Panc1 (cell line): Measurements from ENCODE around the gene PRKG1. TPM values are rescaled to one million over a fixed set of nuclear protein-coding genes. Genes with fewer than 3 reads are reported as not detected.

ENCODE experiments used
- ATAC-seq: fragments of 200-7000 bp; cut with Tn5 transposase; 2 replicates; pipeline ENCODE4 v1.9.1; 2020; ENCODE audit warnings: mild to moderate bottlenecking, moderate library complexity
- BruUV-seq: library from RNA; stranded (reverse); fragments of 400-500 nt; replicated peaks from 2 replicates; lab custom pipeline; 2021; lab: Mats Ljungman, UMichigan
- CTCF ChIA-PET: fragments of 300-600 bp; sonication (Branson Sonifier 250); formaldehyde crosslinking; loops from one replicate; lab custom pipeline; 2022; ENCODE audit warnings: antibody characterized with exemption; lab: Charles Lee
- POLR2A ChIA-PET: fragments of 300-600 bp; sonication (Branson Sonifier 250); formaldehyde crosslinking; loops from one replicate; lab custom pipeline; 2022; ENCODE audit warnings: antibody characterized with exemption; lab: Charles Lee
- DNase-seq: peaks from one replicate; pipeline ENCODE4 v3.0.0-alpha.2; 2010; ENCODE audit warnings: low read depth, low spot score
- H3K27ac ChIP-seq: 2 replicates; pipeline ENCODE4 v1.5.1; 2011; ENCODE audit warnings: mild to moderate bottlenecking, low read length, inconsistent platforms
- H3K27me3 ChIP-seq: fragments of 200-500 bp; sonication (Bioruptor generic); 2 replicates; pipeline ENCODE4 v1.6.0; 2014; ENCODE audit warnings: low read length, inconsistent platforms; ENCODE audit not compliant: control insufficient read depth, insufficient read depth
- H3K36me3 ChIP-seq: fragments of 200-500 bp; sonication (Bioruptor generic); 2 replicates; pipeline ENCODE4 v1.5.1; 2014; ENCODE audit warnings: inconsistent platforms, mild to moderate bottlenecking, low read length, moderate library complexity; ENCODE audit not compliant: control insufficient read depth, insufficient read depth
- H3K4me1 ChIP-seq: 2 replicates; pipeline ENCODE4 v1.5.1; 2011; ENCODE audit warnings: inconsistent platforms, mild to moderate bottlenecking, low read length, moderate library complexity; ENCODE audit not compliant: control insufficient read depth, insufficient read depth
- H3K4me3 ChIP-seq, 2 experiments: 2 replicates each; pipeline ENCODE4 v1.5.1; 2011 to 2012; ENCODE audit warnings: low read depth in 2 of 2, low read length in 2 of 2, mild to moderate bottlenecking in 2 of 2, inconsistent platforms in 1 of 2, moderate library complexity in 1 of 2
- H3K9me3 ChIP-seq: fragments of 200-500 bp; sonication (Bioruptor generic); 2 replicates; pipeline ENCODE4 v1.5.1; 2014; ENCODE audit warnings: low read depth, mild to moderate bottlenecking, inconsistent platforms, low read length, moderate library complexity; ENCODE audit not compliant: control insufficient read depth, insufficient read depth
- POLR2AphosphoS5 ChIP-seq: IDR thresholded peaks from 2 replicates; pipeline ENCODE4 v1.6.1; 2012; ENCODE audit warnings: mild to moderate bottlenecking, low read depth, low read length, moderate library complexity
- REST ChIP-seq, 2 experiments: IDR thresholded peaks; 2 replicates each; pipeline ENCODE4 v1.6.1; 2011 to 2012; ENCODE audit warnings: low read depth in 2 of 2, control low read depth in 1 of 2, low read length in 1 of 2, mild to moderate bottlenecking in 1 of 2, moderate library complexity in 1 of 2; ENCODE audit not compliant: insufficient read depth in 1 of 2
- SIN3A ChIP-seq: IDR thresholded peaks from 2 replicates; pipeline ENCODE4 v1.6.1; 2012; ENCODE audit warnings: low read depth, mild to moderate bottlenecking, low read length, moderate library complexity, borderline replicate concordance; ENCODE audit not compliant: insufficient read depth
- TCF7L2 ChIP-seq: IDR thresholded peaks from 2 replicates; pipeline ENCODE4 v1.6.1; 2011; ENCODE audit warnings: mild to moderate bottlenecking, low read depth, low read length, inconsistent platforms
- in situ Hi-C: cut with HindIII; loops from 2 replicates; pipeline ENCODE4 v1.10.0; 2016; ENCODE audit warnings: low sequenced_read_pairs, low pct_unique_long_range_greater_than_20kb
- intact Hi-C: fragments of 100-400 bp; cut with micrococcal nuclease; formaldehyde crosslinking; loops from one replicate; pipeline ENCODE4 v1.10.0; 2022; ENCODE audit not compliant: unreplicated experiment
- total RNA-seq: library from RNA; stranded (reverse); gene quantifications from one replicate; pipeline ENCODE4 v1.2.1, GENCODE V29; 2021; ENCODE audit not compliant: unreplicated experiment
- TF ChIP-seq, protein P1 (sequence below): fragments of 450-650 bp; IDR thresholded peaks from 2 replicates; pipeline ENCODE4 v1.5.1; 2017; ENCODE audit warnings: mild to moderate bottlenecking

PRKG1 gene
- total RNA-seq, 1 experiment from 2014 or later: 0.92 TPM

- no peak for TF ChIP-seq REST (IDR thresholded peaks at IDR 0.05; ENCODE audit: insufficient read depth in 1 of 2, low read depth in 2 of 2, low read length in 1 of 2)
- TF ChIP-seq, protein P1, sequence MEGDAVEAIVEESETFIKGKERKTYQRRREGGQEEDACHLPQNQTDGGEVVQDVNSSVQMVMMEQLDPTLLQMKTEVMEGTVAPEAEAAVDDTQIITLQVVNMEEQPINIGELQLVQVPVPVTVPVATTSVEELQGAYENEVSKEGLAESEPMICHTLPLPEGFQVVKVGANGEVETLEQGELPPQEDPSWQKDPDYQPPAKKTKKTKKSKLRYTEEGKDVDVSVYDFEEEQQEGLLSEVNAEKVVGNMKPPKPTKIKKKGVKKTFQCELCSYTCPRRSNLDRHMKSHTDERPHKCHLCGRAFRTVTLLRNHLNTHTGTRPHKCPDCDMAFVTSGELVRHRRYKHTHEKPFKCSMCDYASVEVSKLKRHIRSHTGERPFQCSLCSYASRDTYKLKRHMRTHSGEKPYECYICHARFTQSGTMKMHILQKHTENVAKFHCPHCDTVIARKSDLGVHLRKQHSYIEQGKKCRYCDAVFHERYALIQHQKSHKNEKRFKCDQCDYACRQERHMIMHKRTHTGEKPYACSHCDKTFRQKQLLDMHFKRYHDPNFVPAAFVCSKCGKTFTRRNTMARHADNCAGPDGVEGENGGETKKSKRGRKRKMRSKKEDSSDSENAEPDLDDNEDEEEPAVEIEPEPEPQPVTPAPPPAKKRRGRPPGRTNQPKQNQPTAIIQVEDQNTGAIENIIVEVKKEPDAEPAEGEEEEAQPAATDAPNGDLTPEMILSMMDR: no peak
- Histone ChIP-seq H3K36me3 (no peaks in the 10 kb centered on the region), H3K4me1 (no peaks in the 10 kb centered on the region), H3K4me3 (no peak overlapping the region), H3K27me3 (no peaks in the 10 kb centered on the region), H3K27ac (no peak overlapping the region), H3K9me3 (no peaks in the 10 kb centered on the region)
- ATAC-seq (no peak), DNase-seq (no peak)
- in situ Hi-C loops (no loop called here), intact Hi-C loops (no loop called here)
- ChIA-PET POLR2A (no interaction called here), CTCF (interaction anchor here (0.7 kb wide), 1 partner anchor 24 kb away, joined by 4 read pairs; no protein-coding TSS in a partner anchor)
- BruUV-seq: no TSS peak
Observed at GRCh38 chr10:51170518-51171245, 96.4 kb downstream of the PRKG1 start.

GRCh38 chr10:51171946-51172345 is 97.7 kb downstream of the PRKG1 start:
- TF ChIP-seq, protein P1: no peak
- no peak for TF ChIP-seq TCF7L2
- TF ChIP-seq REST (IDR thresholded peaks at IDR 0.05; ENCODE audit: insufficient read depth in 1 of 2, low read depth in 2 of 2, low read length in 1 of 2): no peak
- TF ChIP-seq POLR2AphosphoS5: no peak
- TF ChIP-seq SIN3A: no peak
- Histone ChIP-seq H3K9me3 (no peaks in the 10 kb centered on the region), H3K4me1 (no peaks in the 10 kb centered on the region), H3K27me3 (no peaks in the 10 kb centered on the region), H3K36me3 (no peaks in the 10 kb centered on the region), H3K4me3 (no peak overlapping the region), H3K27ac (no peak overlapping the region)
- CTCF ChIA-PET: no interaction called here
- no TSS peak for BruUV-seq
- ATAC-seq (no peak), DNase-seq (peak; percentile 39)
- in situ Hi-C loops (no loop called here), intact Hi-C loops (no loop called here)
- POLR2A ChIA-PET: no interaction called here
